ENCODE results near the gene PDE1C.

DNA sequence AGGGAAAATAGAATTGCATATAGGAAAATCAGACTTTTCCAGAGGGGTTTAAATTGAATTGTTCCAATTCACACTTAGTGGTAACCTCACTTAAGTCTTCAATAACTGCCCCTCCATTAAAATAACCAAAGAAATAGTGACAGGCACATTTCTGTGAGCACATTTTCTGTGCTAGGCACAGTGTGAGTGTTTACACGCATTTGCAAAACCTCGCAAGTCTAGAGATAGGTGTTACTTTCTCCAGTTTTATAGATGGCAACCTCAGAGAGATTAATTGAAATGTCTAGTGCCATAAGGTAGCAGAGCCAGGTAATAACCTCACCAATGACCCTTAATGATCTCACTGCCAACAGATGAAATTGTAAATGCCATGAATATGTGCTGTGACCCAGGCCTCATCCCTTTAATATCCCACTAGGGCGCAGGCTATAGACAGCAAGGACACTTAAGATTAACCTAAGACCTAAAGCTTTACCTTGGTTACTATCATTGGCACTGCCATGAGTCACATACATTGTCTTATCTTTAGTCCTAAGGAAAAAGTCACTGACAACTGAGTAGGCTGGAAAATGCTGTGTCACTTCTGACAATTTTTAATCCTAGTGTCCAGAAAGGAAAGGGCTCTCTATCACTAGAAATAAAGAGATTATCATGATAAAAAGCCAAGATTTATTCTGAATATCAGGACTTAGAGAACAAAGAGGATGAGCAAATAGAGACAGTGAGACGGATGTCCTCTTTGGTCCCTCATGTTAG lies 195.4 kb downstream of the PDE1C start:
- no peak for TF ChIP-seq EZH2 (IDR thresholded peaks at IDR 0.05; ENCODE audit: borderline replicate concordance, low read depth, low read length, poor library complexity, severe bottlenecking)
- TF ChIP-seq, protein P1, sequence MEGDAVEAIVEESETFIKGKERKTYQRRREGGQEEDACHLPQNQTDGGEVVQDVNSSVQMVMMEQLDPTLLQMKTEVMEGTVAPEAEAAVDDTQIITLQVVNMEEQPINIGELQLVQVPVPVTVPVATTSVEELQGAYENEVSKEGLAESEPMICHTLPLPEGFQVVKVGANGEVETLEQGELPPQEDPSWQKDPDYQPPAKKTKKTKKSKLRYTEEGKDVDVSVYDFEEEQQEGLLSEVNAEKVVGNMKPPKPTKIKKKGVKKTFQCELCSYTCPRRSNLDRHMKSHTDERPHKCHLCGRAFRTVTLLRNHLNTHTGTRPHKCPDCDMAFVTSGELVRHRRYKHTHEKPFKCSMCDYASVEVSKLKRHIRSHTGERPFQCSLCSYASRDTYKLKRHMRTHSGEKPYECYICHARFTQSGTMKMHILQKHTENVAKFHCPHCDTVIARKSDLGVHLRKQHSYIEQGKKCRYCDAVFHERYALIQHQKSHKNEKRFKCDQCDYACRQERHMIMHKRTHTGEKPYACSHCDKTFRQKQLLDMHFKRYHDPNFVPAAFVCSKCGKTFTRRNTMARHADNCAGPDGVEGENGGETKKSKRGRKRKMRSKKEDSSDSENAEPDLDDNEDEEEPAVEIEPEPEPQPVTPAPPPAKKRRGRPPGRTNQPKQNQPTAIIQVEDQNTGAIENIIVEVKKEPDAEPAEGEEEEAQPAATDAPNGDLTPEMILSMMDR (conservative IDR thresholded peaks at IDR 0.05; ENCODE audit: low read depth, low read length), result no peak

Measured in A673 (cell line).